Uterus (tissue), 2 donors: ENCODE measurements around the gene CGB3.

Experiments
- CTCF ChIP-seq, 4 experiments: fragments of 200-600 bp in 2 of 4; fragments of 450-650 bp in 2 of 4; sonication (generic) in 2 of 4; IDR thresholded peaks; one replicate each; pipeline ENCODE4 v1.5.1; 2016 to 2019; ENCODE audit warnings: antibody characterized with exemption in 4 of 4, mild to moderate bottlenecking in 2 of 4, moderate library complexity in 1 of 4
- POLR2A ChIP-seq, 2 donors: fragments of 450-650 bp; IDR thresholded peaks; one replicate each; pipeline ENCODE4 v1.6.1; 2016; ENCODE audit warnings: antibody characterized with exemption in 2 of 2, mild to moderate bottlenecking in 1 of 2, moderate library complexity in 1 of 2

- no peak for TF ChIP-seq CTCF (IDR thresholded peaks at IDR 0.05)
- no peak for TF ChIP-seq POLR2A (IDR thresholded peaks at IDR 0.05)
Observed at GRCh38 chr19:49061445-49061844, 37.3 kb upstream of the CGB3 start.
